LNCAP (cell line): ENCODE results near the gene HABP4.

Experiments
- CTCF ChIP-seq: fragments of 450-650 bp; IDR thresholded peaks from 2 replicates; pipeline ENCODE4 v1.5.1; 2017; ENCODE audit warnings: mild to moderate bottlenecking

HABP4 gene

DNA sequence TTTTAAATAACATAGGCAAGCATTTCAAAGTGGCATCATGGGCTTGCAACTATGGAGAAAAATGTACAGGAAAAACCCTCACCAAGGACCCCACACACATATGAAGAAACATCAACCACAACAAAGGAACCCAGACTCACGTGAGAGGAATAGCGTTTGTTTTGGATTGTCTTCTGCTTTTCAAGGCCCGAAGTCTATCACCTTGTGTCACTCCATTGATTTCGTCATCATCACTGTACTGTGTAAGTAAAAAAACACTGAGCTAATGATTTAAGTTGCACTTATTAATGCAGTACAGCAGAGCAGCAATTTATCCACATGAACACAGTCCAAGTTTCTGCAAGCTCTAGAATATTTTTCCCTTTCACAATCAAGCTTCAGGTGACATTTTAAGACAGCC is 72.4 kb downstream of the HABP4 start:
- TF ChIP-seq CTCF = no peak

DNA sequence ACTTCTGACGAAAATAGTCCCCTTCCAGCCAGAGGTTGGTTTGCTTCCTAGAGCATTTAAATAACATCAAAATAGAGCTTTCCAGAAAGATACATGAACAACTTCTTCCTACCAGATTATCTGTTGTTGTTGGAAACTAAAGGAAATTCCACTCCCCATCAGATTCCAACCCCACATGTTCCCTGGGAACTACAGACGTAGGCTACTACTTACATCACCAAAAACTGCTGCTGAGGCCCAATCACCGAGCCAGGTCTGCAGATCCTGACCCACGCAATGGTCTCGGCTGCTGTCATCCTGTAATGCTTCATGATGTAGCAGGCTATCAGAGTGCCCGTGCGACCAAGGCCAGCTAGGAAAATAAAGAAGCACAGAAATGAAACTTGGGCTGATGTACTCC is 73.4 kb downstream of the HABP4 start:
- no peak for TF ChIP-seq CTCF

GRCh38 chr9:96524045-96524444 is 74.1 kb downstream of the HABP4 start:
- no peak for TF ChIP-seq CTCF

DNA sequence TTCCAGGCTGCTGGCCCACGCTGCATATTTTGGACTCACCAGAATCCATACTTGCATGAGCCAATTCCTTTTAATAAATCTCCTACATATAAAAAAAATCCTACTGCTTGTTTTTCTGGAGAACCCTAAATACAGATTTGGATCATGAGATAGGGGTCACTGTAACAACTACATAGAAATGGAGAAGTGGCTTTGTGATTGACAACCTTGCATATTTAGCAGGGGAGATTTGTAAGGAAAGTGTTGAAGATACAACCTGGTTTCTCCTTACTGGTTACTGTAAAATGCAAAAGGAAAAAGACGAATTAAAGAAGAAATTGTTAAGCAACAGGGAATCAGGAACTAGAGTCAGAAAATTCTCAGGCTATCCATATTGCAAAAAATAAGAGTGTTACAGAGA is 74.8 kb downstream of the HABP4 start:
- no peak for TF ChIP-seq CTCF

- TF ChIP-seq CTCF = no peak
Measured at GRCh38 chr9:96532173-96532572, 82.2 kb downstream of the HABP4 start.

- no peak for TF ChIP-seq CTCF
Measured at GRCh38 chr9:96540106-96540505, 90.1 kb downstream of the HABP4 start.
